ENCODE data around the gene RBBP8NL.

Gene RBBP8NL

DNA sequence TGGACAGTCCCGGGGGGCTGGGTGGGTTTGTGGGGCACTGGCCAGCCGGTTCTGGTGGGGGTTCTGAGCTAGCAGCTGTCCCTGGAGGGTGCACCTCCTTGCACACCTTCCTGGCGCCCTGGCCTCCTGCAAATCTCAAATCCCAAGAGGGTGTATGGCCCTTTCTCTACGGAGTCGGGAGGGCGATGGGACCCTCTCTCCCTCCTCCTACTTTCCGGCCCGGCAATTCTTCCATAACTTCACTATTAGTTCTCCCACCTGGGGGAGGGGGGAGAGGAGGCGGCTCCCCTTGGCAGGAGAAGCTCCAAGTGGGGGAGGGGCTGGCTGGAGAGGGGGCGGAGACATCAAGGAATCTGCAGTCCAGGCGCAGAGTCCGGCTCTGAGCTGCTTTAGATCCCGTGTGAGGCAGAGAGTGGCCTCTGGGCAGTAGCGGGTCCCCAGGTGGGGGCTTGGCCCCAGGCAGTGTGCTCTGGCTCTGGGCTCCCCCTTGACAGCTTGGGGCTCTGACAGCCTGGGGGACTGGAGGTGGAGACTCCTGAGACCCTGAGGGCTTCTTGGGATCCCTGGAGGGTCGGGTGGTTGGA, 58.9 kb downstream of the RBBP8NL start:
- Histone ChIP-seq H3K4me1 (ENCODE audit: insufficient read depth, low read length, severe bottlenecking) (peaks cover 16% of the 10 kb centered on the region), H3K36me3 (ENCODE audit: insufficient read depth, low read length) (no peaks in the 10 kb centered on the region), H3K4me2 (ENCODE audit: low read length) (no peak overlapping the region; the same call in 1 of the 2 replicates), H3K27ac (ENCODE audit: low read depth, low read length, poor library complexity, severe bottlenecking) (no peak overlapping the region), H3F3A (ENCODE audit: insufficient read depth, low read length) (no peaks in the 10 kb centered on the region), H3K9me2 (ENCODE audit: low read depth, low read length) (no peaks in the 10 kb centered on the region), H3K4me3 (ENCODE audit: low read depth, low read length, poor library complexity, severe bottlenecking) (no peak overlapping the region), H3K9me3 (ENCODE audit: low read length) (no peaks in the 10 kb centered on the region), H3K79me2 (ENCODE audit: insufficient read depth, low read length) (no peaks in the 10 kb centered on the region), H3K27me3 (ENCODE audit: insufficient read depth, low read length) (peaks cover 22% of the 10 kb centered on the region; the same call in 1 of the 2 replicates), H2AFZ (ENCODE audit: low read length) (no peak overlapping the region), H3K9ac (ENCODE audit: low read length) (no peak overlapping the region), H4K20me1 (ENCODE audit: insufficient read depth, low read length) (no peaks in the 10 kb centered on the region)
- TF ChIP-seq, protein P1, sequence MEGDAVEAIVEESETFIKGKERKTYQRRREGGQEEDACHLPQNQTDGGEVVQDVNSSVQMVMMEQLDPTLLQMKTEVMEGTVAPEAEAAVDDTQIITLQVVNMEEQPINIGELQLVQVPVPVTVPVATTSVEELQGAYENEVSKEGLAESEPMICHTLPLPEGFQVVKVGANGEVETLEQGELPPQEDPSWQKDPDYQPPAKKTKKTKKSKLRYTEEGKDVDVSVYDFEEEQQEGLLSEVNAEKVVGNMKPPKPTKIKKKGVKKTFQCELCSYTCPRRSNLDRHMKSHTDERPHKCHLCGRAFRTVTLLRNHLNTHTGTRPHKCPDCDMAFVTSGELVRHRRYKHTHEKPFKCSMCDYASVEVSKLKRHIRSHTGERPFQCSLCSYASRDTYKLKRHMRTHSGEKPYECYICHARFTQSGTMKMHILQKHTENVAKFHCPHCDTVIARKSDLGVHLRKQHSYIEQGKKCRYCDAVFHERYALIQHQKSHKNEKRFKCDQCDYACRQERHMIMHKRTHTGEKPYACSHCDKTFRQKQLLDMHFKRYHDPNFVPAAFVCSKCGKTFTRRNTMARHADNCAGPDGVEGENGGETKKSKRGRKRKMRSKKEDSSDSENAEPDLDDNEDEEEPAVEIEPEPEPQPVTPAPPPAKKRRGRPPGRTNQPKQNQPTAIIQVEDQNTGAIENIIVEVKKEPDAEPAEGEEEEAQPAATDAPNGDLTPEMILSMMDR (IDR thresholded peaks at IDR 0.05; ENCODE audit: low read length) = no peak
- no peak for TF ChIP-seq EZH2 (IDR thresholded peaks at IDR 0.05; ENCODE audit: borderline replicate concordance, low read length)

DNA sequence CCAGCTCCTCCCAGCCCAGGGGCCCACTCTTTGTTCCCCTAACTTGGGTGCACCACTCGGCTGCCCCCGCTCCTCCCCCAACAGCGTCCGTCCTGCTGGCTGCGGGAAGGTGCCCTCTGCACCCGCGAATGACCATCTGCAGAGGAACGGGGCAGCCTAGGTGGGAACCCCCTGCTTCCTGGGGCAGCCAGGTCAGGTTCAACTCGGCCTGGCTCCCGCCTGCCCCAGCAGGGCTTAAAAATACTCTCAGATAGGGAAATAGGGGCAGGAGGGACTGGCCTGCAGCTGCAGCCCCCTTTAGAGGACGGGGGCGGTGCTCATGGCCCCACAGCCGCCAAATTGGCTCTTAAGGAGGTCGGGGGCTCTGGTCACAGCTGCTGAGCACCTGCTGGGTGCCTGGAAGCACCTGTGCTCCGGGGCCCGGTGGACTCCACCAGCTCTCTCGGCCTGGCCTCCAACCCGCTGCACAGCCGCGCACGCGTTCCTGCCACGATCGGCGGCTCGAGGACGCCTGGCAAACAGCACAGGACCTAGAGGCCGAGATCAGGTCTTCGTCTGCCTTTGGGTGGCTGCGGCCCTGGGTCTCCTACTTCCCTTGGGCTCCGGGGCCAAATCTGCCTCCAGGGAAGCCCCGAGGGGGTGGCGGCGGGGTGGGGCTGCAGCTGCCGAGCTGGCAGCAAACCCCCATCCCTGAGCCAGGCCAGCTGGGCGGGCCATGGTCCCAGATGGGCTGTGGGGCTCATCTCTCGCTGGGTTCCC, 59.5 kb downstream of the RBBP8NL start:
- Histone ChIP-seq H3K79me2 (ENCODE audit: insufficient read depth, low read length) (no peaks in the 10 kb centered on the region), H3K4me2 (ENCODE audit: low read length) (peak overlapping the region; percentile 84), H3K27ac (ENCODE audit: low read depth, low read length, poor library complexity, severe bottlenecking) (no peak overlapping the region), H4K20me1 (ENCODE audit: insufficient read depth, low read length) (no peaks in the 10 kb centered on the region), H3K27me3 (ENCODE audit: insufficient read depth, low read length) (peaks cover 22% of the 10 kb centered on the region; the same call in 1 of the 2 replicates), H3K9ac (ENCODE audit: low read length) (no peak overlapping the region; the same call in 1 of the 2 replicates), H3K9me2 (ENCODE audit: low read depth, low read length) (no peaks in the 10 kb centered on the region), H3K4me3 (ENCODE audit: low read depth, low read length, poor library complexity, severe bottlenecking) (peak overlapping the region; percentile 50), H2AFZ (ENCODE audit: low read length) (no peak overlapping the region), H3F3A (ENCODE audit: insufficient read depth, low read length) (no peaks in the 10 kb centered on the region), H3K36me3 (ENCODE audit: insufficient read depth, low read length) (no peaks in the 10 kb centered on the region), H3K9me3 (ENCODE audit: low read length) (no peaks in the 10 kb centered on the region), H3K4me1 (ENCODE audit: insufficient read depth, low read length, severe bottlenecking) (peaks cover 16% of the 10 kb centered on the region)
- TF ChIP-seq, protein P1 (IDR thresholded peaks at IDR 0.05; ENCODE audit: low read length) = no peak
- TF ChIP-seq EZH2 (IDR thresholded peaks at IDR 0.05; ENCODE audit: borderline replicate concordance, low read length) = no peak

DNA sequence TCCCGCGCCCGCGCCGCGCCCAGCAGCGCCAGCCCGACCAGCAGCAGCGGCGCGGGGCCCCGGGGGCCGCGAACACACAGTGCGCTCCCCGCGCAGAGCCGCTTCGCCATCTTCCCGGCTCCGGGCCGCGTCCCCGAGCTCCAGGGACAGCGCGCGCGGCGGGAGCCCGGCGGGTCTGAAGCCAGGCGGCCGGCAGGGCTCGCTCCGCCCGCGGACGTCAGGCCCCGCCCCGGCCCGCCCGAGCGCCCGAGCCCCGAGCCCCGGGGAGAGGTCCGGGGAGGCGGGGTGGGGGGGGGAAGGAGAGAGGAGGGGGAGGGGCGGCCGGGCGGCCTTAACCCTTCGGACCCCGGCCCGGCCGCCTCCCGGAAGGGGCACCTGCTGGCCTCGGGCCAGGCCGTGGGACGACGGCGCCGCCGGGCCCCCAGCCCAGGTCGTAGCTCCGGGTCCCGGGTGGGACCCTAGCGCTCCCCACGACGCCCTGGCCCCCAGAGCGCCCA, 60.2 kb downstream of the RBBP8NL start, which contains the start of gene LAMA5:
TSS of gene LAMA5 (minus strand) at position 177 of the 497 bp plus-strand sequence. CDS start at position 110, 67 bp downstream.
- Histone ChIP-seq H3K9me3 (ENCODE audit: low read length) (no peaks in the 10 kb centered on the region), H3K4me3 (ENCODE audit: low read depth, low read length, poor library complexity, severe bottlenecking) (peak within 1 kb of the TSS; percentile 65), H3K4me2 (ENCODE audit: low read length) (peak within 1 kb of the TSS; percentile 84), H3K27ac (ENCODE audit: low read depth, low read length, poor library complexity, severe bottlenecking) (no peak within 1 kb of the TSS), H3K27me3 (ENCODE audit: insufficient read depth, low read length) (peaks cover 22% of the 10 kb centered on the region; the same call in 1 of the 2 replicates), H3F3A (ENCODE audit: insufficient read depth, low read length) (no peaks in the 10 kb centered on the region), H3K9ac (ENCODE audit: low read length) (peak within 1 kb of the TSS; percentile 63), H2AFZ (ENCODE audit: low read length) (no peak within 1 kb of the TSS), H3K79me2 (ENCODE audit: insufficient read depth, low read length) (no peaks in the 10 kb centered on the region), H3K9me2 (ENCODE audit: low read depth, low read length) (no peaks in the 10 kb centered on the region), H4K20me1 (ENCODE audit: insufficient read depth, low read length) (no peaks in the 10 kb centered on the region), H3K36me3 (ENCODE audit: insufficient read depth, low read length) (no peaks in the 10 kb centered on the region), H3K4me1 (ENCODE audit: insufficient read depth, low read length, severe bottlenecking) (peaks cover 16% of the 10 kb centered on the region)
- TF ChIP-seq, protein P1 (IDR thresholded peaks at IDR 0.05; ENCODE audit: low read length) = no peak
- TF ChIP-seq EZH2 (IDR thresholded peaks at IDR 0.05; ENCODE audit: borderline replicate concordance, low read length) = no peak

All from OCI-LY1 (cell line).